ENCODE measurements around the gene NR4A3. TPM values are rescaled to one million over a fixed set of nuclear protein-coding genes. Genes with fewer than 3 reads are reported as not detected.

The NR4A3 gene
- total RNA-seq, 1 donor from 2014 or later, result 15.3 TPM

GRCh38 chr9:99840072-99840471 lies 18.4 kb downstream of the NR4A3 start:
- Mint-ChIP-seq H3K27me3 (ENCODE audit: low read depth) (peaks cover 1% of the 10 kb centered on the region), H3K9me3 (no peaks in the 10 kb centered on the region), H3K4me3 (no peak overlapping the region), H3K36me3 (no peaks in the 10 kb centered on the region), H3K4me1 (peaks cover 3% of the 10 kb centered on the region), H3K27ac (no peak overlapping the region)
- no peak for TF ChIP-seq CTCF (IDR thresholded peaks at IDR 0.05; ENCODE audit: unreplicated experiment)
- DNase-seq (ENCODE audit: low spot score in 2 of 2, unreplicated experiment in 2 of 2), result no peak

- TF ChIP-seq CTCF (IDR thresholded peaks at IDR 0.05; ENCODE audit: unreplicated experiment), result no peak
- Mint-ChIP-seq H3K27me3 (ENCODE audit: low read depth) (peaks cover 1% of the 10 kb centered on the region), H3K4me3 (no peak overlapping the region), H3K36me3 (no peaks in the 10 kb centered on the region), H3K4me1 (no peaks in the 10 kb centered on the region), H3K27ac (no peak overlapping the region), H3K9me3 (no peaks in the 10 kb centered on the region)
- DNase-seq (ENCODE audit: low spot score in 2 of 2, unreplicated experiment in 2 of 2), result no peak
Observed at GRCh38 chr9:99845063-99845462, 23.4 kb downstream of the NR4A3 start.

GRCh38 chr9:99848447-99848846 lies 26.8 kb downstream of the NR4A3 start:
- H3K27me3 Mint-ChIP-seq (ENCODE audit: low read depth), result no peaks in the 10 kb centered on the region
- TF ChIP-seq CTCF (IDR thresholded peaks at IDR 0.05; ENCODE audit: unreplicated experiment), result no peak
- H3K9me3 Mint-ChIP-seq, result no peaks in the 10 kb centered on the region
- no peak for DNase-seq (ENCODE audit: low spot score in 2 of 2, unreplicated experiment in 2 of 2)
- peaks cover 3% of the 10 kb centered on the region for H3K4me1 Mint-ChIP-seq
- peaks cover 5% of the 10 kb centered on the region for H3K36me3 Mint-ChIP-seq
- no peak overlapping the region for H3K4me3 Mint-ChIP-seq
- no peak overlapping the region for H3K27ac Mint-ChIP-seq

GRCh38 chr9:99850736-99851499 lies 29.2 kb downstream of the NR4A3 start:
- H3K27me3 Mint-ChIP-seq (ENCODE audit: low read depth), result no peaks in the 10 kb centered on the region
- H3K36me3 Mint-ChIP-seq, result peaks cover 6% of the 10 kb centered on the region
- no peak for DNase-seq (ENCODE audit: low spot score in 2 of 2, unreplicated experiment in 2 of 2)
- H3K9me3 Mint-ChIP-seq, result peaks cover 5% of the 10 kb centered on the region
- no peak for TF ChIP-seq CTCF (IDR thresholded peaks at IDR 0.05; ENCODE audit: unreplicated experiment)
- H3K27ac Mint-ChIP-seq, result no peak overlapping the region
- no peak overlapping the region for H3K4me3 Mint-ChIP-seq
- peaks cover 3% of the 10 kb centered on the region for H3K4me1 Mint-ChIP-seq

GRCh38 chr9:99851500-99851822 lies 29.8 kb downstream of the NR4A3 start:
- no peak overlapping the region for H3K27ac Mint-ChIP-seq
- no peak for DNase-seq (ENCODE audit: low spot score in 2 of 2, unreplicated experiment in 2 of 2)
- H3K4me1 Mint-ChIP-seq, result peaks cover 3% of the 10 kb centered on the region
- no peak for TF ChIP-seq CTCF (IDR thresholded peaks at IDR 0.05; ENCODE audit: unreplicated experiment)
- peaks cover 5% of the 10 kb centered on the region for H3K9me3 Mint-ChIP-seq
- peaks cover 6% of the 10 kb centered on the region for H3K36me3 Mint-ChIP-seq
- no peaks in the 10 kb centered on the region for H3K27me3 Mint-ChIP-seq (ENCODE audit: low read depth)
- H3K4me3 Mint-ChIP-seq, result no peak overlapping the region
